ENCODE data around the gene CAT.

Gene CAT

GRCh38 chr11:34407121-34407813 is 31.5 kb upstream of the CAT start:
- Histone ChIP-seq H3K4me3 (ENCODE audit: low read depth in 1 of 5, low read length in 5 of 5) (no peak overlapping the region), H3K36me3 (ENCODE audit: control insufficient read depth in 5 of 5, insufficient read depth in 5 of 5, low read length in 5 of 5) (no peaks in the 10 kb centered on the region), H3K9ac (ENCODE audit: low read length in 5 of 5) (no peak overlapping the region), H3K27me3 (ENCODE audit: control insufficient read depth in 5 of 5, insufficient read depth in 4 of 5, low read length in 5 of 5) (no peaks in the 10 kb centered on the region), H3K9me3 (ENCODE audit: control insufficient read depth in 5 of 5, low read length in 5 of 5) (no peaks in the 10 kb centered on the region), H3K27ac (ENCODE audit: low read depth, low read length) (no peak overlapping the region), H3K4me1 (ENCODE audit: control insufficient read depth in 5 of 5, insufficient read depth in 5 of 5, low read length in 5 of 5) (peaks cover 0 to 6% (median 3%) of the 10 kb centered on the region in 5 donors)

- H3K9me3 ChIP-seq (ENCODE audit: control insufficient read depth in 5 of 5, low read length in 5 of 5) = peaks cover 4 to 13% (median 7%) of the 10 kb centered on the region in 5 donors
- H3K9ac ChIP-seq (ENCODE audit: low read length in 5 of 5) = no peak overlapping the region
- no peaks in the 10 kb centered on the region for H3K27me3 ChIP-seq (ENCODE audit: control insufficient read depth in 5 of 5, insufficient read depth in 4 of 5, low read length in 5 of 5)
- peaks cover 0 to 6% (median 3%) of the 10 kb centered on the region in 5 donors for H3K4me1 ChIP-seq (ENCODE audit: control insufficient read depth in 5 of 5, insufficient read depth in 5 of 5, low read length in 5 of 5)
- H3K4me3 ChIP-seq (ENCODE audit: low read depth in 1 of 5, low read length in 5 of 5) = no peak overlapping the region
- no peak overlapping the region for H3K27ac ChIP-seq (ENCODE audit: low read depth, low read length)
- no peaks in the 10 kb centered on the region for H3K36me3 ChIP-seq (ENCODE audit: control insufficient read depth in 5 of 5, insufficient read depth in 5 of 5, low read length in 5 of 5)
Observed at GRCh38 chr11:34408580-34409172, 30.1 kb upstream of the CAT start.

GRCh38 chr11:34411111-34411510 is 27.6 kb upstream of the CAT start:
- peaks cover 4 to 13% (median 9%) of the 10 kb centered on the region in 5 donors for H3K9me3 ChIP-seq (ENCODE audit: control insufficient read depth in 5 of 5, low read length in 5 of 5)
- H3K4me3 ChIP-seq (ENCODE audit: low read depth in 1 of 5, low read length in 5 of 5) = no peak overlapping the region
- H3K9ac ChIP-seq (ENCODE audit: low read length in 5 of 5) = no peak overlapping the region
- H3K4me1 ChIP-seq (ENCODE audit: control insufficient read depth in 5 of 5, insufficient read depth in 5 of 5, low read length in 5 of 5) = peaks cover 0 to 4% (median 0%) of the 10 kb centered on the region in 5 donors
- H3K27ac ChIP-seq (ENCODE audit: low read depth, low read length) = no peak overlapping the region
- no peaks in the 10 kb centered on the region for H3K27me3 ChIP-seq (ENCODE audit: control insufficient read depth in 5 of 5, insufficient read depth in 4 of 5, low read length in 5 of 5)
- H3K36me3 ChIP-seq (ENCODE audit: control insufficient read depth in 5 of 5, insufficient read depth in 5 of 5, low read length in 5 of 5) = no peaks in the 10 kb centered on the region

- peaks cover 4 to 13% (median 9%) of the 10 kb centered on the region in 5 donors for H3K9me3 ChIP-seq (ENCODE audit: control insufficient read depth in 5 of 5, low read length in 5 of 5)
- no peak overlapping the region for H3K4me3 ChIP-seq (ENCODE audit: low read depth in 1 of 5, low read length in 5 of 5)
- H3K27me3 ChIP-seq (ENCODE audit: control insufficient read depth in 5 of 5, insufficient read depth in 4 of 5, low read length in 5 of 5) = no peaks in the 10 kb centered on the region
- no peak overlapping the region for H3K27ac ChIP-seq (ENCODE audit: low read depth, low read length)
- H3K4me1 ChIP-seq (ENCODE audit: control insufficient read depth in 5 of 5, insufficient read depth in 5 of 5, low read length in 5 of 5) = peaks cover 0 to 9% (median 4%) of the 10 kb centered on the region in 5 donors
- H3K36me3 ChIP-seq (ENCODE audit: control insufficient read depth in 5 of 5, insufficient read depth in 5 of 5, low read length in 5 of 5) = no peaks in the 10 kb centered on the region
- no peak overlapping the region for H3K9ac ChIP-seq (ENCODE audit: low read length in 5 of 5)
Observed at GRCh38 chr11:34411791-34412190, 26.9 kb upstream of the CAT start.

- Histone ChIP-seq H3K27ac (ENCODE audit: low read depth, low read length) (no peak overlapping the region), H3K36me3 (ENCODE audit: control insufficient read depth in 5 of 5, insufficient read depth in 5 of 5, low read length in 5 of 5) (no peaks in the 10 kb centered on the region), H3K27me3 (ENCODE audit: control insufficient read depth in 5 of 5, insufficient read depth in 4 of 5, low read length in 5 of 5) (no peaks in the 10 kb centered on the region), H3K4me1 (ENCODE audit: control insufficient read depth in 5 of 5, insufficient read depth in 5 of 5, low read length in 5 of 5) (peaks cover 0 to 21% (median 14%) of the 10 kb centered on the region in 5 donors), H3K4me3 (ENCODE audit: low read depth in 1 of 5, low read length in 5 of 5) (no peak overlapping the region), H3K9ac (ENCODE audit: low read length in 5 of 5) (no peak overlapping the region), H3K9me3 (ENCODE audit: control insufficient read depth in 5 of 5, low read length in 5 of 5) (peaks cover 4 to 13% (median 9%) of the 10 kb centered on the region in 5 donors)
Observed at GRCh38 chr11:34413263-34413662, 25.5 kb upstream of the CAT start.

GRCh38 chr11:34415538-34415937 is 23.2 kb upstream of the CAT start:
- no peak overlapping the region for H3K4me3 ChIP-seq (ENCODE audit: low read depth in 1 of 5, low read length in 5 of 5)
- peaks cover 4 to 13% (median 9%) of the 10 kb centered on the region in 5 donors for H3K9me3 ChIP-seq (ENCODE audit: control insufficient read depth in 5 of 5, low read length in 5 of 5)
- no peaks in the 10 kb centered on the region for H3K27me3 ChIP-seq (ENCODE audit: control insufficient read depth in 5 of 5, insufficient read depth in 4 of 5, low read length in 5 of 5)
- H3K27ac ChIP-seq (ENCODE audit: low read depth, low read length) = peak overlapping the region; percentile 35
- H3K36me3 ChIP-seq (ENCODE audit: control insufficient read depth in 5 of 5, insufficient read depth in 5 of 5, low read length in 5 of 5) = no peaks in the 10 kb centered on the region
- H3K4me1 ChIP-seq (ENCODE audit: control insufficient read depth in 5 of 5, insufficient read depth in 5 of 5, low read length in 5 of 5) = peaks cover 0 to 23% (median 18%) of the 10 kb centered on the region in 5 donors
- no peak overlapping the region for H3K9ac ChIP-seq (ENCODE audit: low read length in 5 of 5)

GRCh38 chr11:34416088-34416487 is 22.6 kb upstream of the CAT start:
- H3K36me3 ChIP-seq (ENCODE audit: control insufficient read depth in 5 of 5, insufficient read depth in 5 of 5, low read length in 5 of 5) = no peaks in the 10 kb centered on the region
- H3K9me3 ChIP-seq (ENCODE audit: control insufficient read depth in 5 of 5, low read length in 5 of 5) = peaks cover 4 to 13% (median 9%) of the 10 kb centered on the region in 5 donors
- no peak overlapping the region for H3K9ac ChIP-seq (ENCODE audit: low read length in 5 of 5)
- H3K4me3 ChIP-seq (ENCODE audit: low read depth in 1 of 5, low read length in 5 of 5) = no peak overlapping the region
- peak overlapping the region; percentile 70 for H3K27ac ChIP-seq (ENCODE audit: low read depth, low read length)
- H3K27me3 ChIP-seq (ENCODE audit: control insufficient read depth in 5 of 5, insufficient read depth in 4 of 5, low read length in 5 of 5) = no peaks in the 10 kb centered on the region
- peaks cover 0 to 23% (median 18%) of the 10 kb centered on the region in 5 donors for H3K4me1 ChIP-seq (ENCODE audit: control insufficient read depth in 5 of 5, insufficient read depth in 5 of 5, low read length in 5 of 5)

GRCh38 chr11:34416766-34417165 is 22.0 kb upstream of the CAT start:
- peak overlapping the region; percentile 70 for H3K27ac ChIP-seq (ENCODE audit: low read depth, low read length)

GRCh38 chr11:34417202-34417601 is 21.5 kb upstream of the CAT start:
- Histone ChIP-seq H3K36me3 (ENCODE audit: control insufficient read depth in 5 of 5, insufficient read depth in 5 of 5, low read length in 5 of 5) (no peaks in the 10 kb centered on the region), H3K9ac (ENCODE audit: low read length in 5 of 5) (no peak overlapping the region), H3K27ac (ENCODE audit: low read depth, low read length) (peak overlapping the region; percentile 70), H3K27me3 (ENCODE audit: control insufficient read depth in 5 of 5, insufficient read depth in 4 of 5, low read length in 5 of 5) (no peaks in the 10 kb centered on the region), H3K4me1 (ENCODE audit: control insufficient read depth in 5 of 5, insufficient read depth in 5 of 5, low read length in 5 of 5) (peaks cover 0 to 28% (median 21%) of the 10 kb centered on the region in 5 donors), H3K9me3 (ENCODE audit: control insufficient read depth in 5 of 5, low read length in 5 of 5) (peaks cover 4 to 13% (median 9%) of the 10 kb centered on the region in 5 donors), H3K4me3 (ENCODE audit: low read depth in 1 of 5, low read length in 5 of 5) (no peak overlapping the region)

More at GRCh38 chr11:34416766-34417165, 22.0 kb upstream of the CAT start:
- Histone ChIP-seq H3K27me3 (ENCODE audit: control insufficient read depth in 5 of 5, insufficient read depth in 4 of 5, low read length in 5 of 5) (no peaks in the 10 kb centered on the region), H3K4me3 (ENCODE audit: low read depth in 1 of 5, low read length in 5 of 5) (no peak overlapping the region), H3K4me1 (ENCODE audit: control insufficient read depth in 5 of 5, insufficient read depth in 5 of 5, low read length in 5 of 5) (peaks cover 0 to 23% (median 18%) of the 10 kb centered on the region in 5 donors), H3K9ac (ENCODE audit: low read length in 5 of 5) (no peak overlapping the region), H3K36me3 (ENCODE audit: control insufficient read depth in 5 of 5, insufficient read depth in 5 of 5, low read length in 5 of 5) (no peaks in the 10 kb centered on the region), H3K9me3 (ENCODE audit: control insufficient read depth in 5 of 5, low read length in 5 of 5) (peaks cover 4 to 13% (median 9%) of the 10 kb centered on the region in 5 donors)

- Histone ChIP-seq H3K27ac (ENCODE audit: low read depth, low read length) (no peak overlapping the region), H3K4me1 (ENCODE audit: control insufficient read depth in 5 of 5, insufficient read depth in 5 of 5, low read length in 5 of 5) (peaks cover 3 to 41% (median 34%) of the 10 kb centered on the region in 5 donors), H3K9ac (ENCODE audit: low read length in 5 of 5) (peak overlapping the region in 1 of 5 donors; percentile 40), H3K4me3 (ENCODE audit: low read depth in 1 of 5, low read length in 5 of 5) (no peak overlapping the region), H3K36me3 (ENCODE audit: control insufficient read depth in 5 of 5, insufficient read depth in 5 of 5, low read length in 5 of 5) (no peaks in the 10 kb centered on the region), H3K27me3 (ENCODE audit: control insufficient read depth in 5 of 5, insufficient read depth in 4 of 5, low read length in 5 of 5) (no peaks in the 10 kb centered on the region), H3K9me3 (ENCODE audit: control insufficient read depth in 5 of 5, low read length in 5 of 5) (no peaks in the 10 kb centered on the region)
Observed at GRCh38 chr11:34419158-34419557, 19.6 kb upstream of the CAT start.

Measured in subcutaneous abdominal adipose tissue (tissue), 5 donors.